Vagina (tissue), 2 donors: ENCODE measurements around the gene CYP19A1.

Experiments
- POLR2A ChIP-seq, 2 donors: fragments of 450-650 bp; IDR thresholded peaks; one replicate each; pipeline ENCODE4 v1.6.1; 2017; ENCODE audit warnings: antibody characterized with exemption in 2 of 2, mild to moderate bottlenecking in 2 of 2, moderate library complexity in 2 of 2
- POLR2AphosphoS5 ChIP-seq, 2 donors: sonication (generic); formaldehyde crosslinking; IDR thresholded peaks; one replicate each; pipeline ENCODE4 v1.9.0; 2017; ENCODE audit warnings: antibody characterized with exemption in 2 of 2, mild to moderate bottlenecking in 2 of 2, low read depth in 1 of 2; ENCODE audit not compliant: insufficient read depth in 1 of 2

DNA sequence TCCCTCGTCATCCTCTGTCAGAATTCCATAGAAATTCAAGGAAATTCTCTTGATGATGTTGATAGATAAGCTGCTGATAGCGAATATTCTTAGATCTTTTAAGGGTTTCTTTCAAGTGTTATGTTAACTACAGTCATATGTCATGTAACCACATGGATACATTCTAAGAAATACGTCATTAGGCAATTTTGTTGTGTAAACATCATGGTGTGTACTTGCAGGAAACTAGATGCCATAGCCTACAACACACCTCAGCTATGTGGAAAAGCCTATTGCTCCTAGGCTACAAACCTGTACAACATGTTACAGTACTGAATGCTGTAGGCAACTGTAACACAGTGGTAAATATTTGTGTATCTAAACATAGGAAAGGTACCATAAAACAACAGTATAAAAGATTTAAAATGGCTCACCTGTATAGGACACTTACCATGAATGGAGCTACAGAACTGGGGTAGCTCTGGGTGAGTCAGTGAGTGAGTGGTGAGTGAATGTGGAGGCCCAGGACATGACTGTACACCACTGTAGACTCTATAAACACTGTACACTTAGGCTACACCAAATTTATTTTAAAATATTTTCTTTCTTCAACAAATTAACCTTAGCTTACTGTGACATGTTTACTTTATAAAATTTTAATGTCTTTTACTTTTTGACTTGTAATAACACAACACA is 37.7 kb upstream of the CYP19A1 start:
- TF ChIP-seq POLR2A (IDR thresholded peaks at IDR 0.05) = no peak
- no peak for TF ChIP-seq POLR2AphosphoS5 (IDR thresholded peaks at IDR 0.05; ENCODE audit: insufficient read depth in 1 of 2, low read depth in 1 of 2)
